Fibroblast of the aortic adventitia (primary cell): ENCODE results near the gene FAM3C. TPM values are rescaled to one million over a fixed set of nuclear protein-coding genes. Genes with fewer than 3 reads are reported as not detected.

Source experiments
- DNase-seq: peaks from one replicate; pipeline ENCODE4 v3.0.0-alpha.2; 2010; ENCODE audit warnings: low read depth
- H3K4me3 ChIP-seq: 2 replicates; pipeline ENCODE4 v1.5.1; 2011; ENCODE audit warnings: low read depth, mild to moderate bottlenecking, control low read depth, low read length, moderate library complexity
- total RNA-seq: library from RNA; depleted of rRNA; stranded (reverse); fragments of >200 nt; gene quantifications from 2 replicates; pipeline ENCODE4 v1.2.3, GENCODE V29; 2012; ENCODE audit warnings: low replicate concordance
- TF ChIP-seq, protein P1 (sequence below): IDR thresholded peaks from 2 replicates; pipeline ENCODE4 v1.5.1; 2011; ENCODE audit warnings: mild to moderate bottlenecking, low read length, control low read depth, inconsistent platforms; ENCODE audit not compliant: insufficient read depth

Gene FAM3C
- total RNA-seq, 1 donor, result 119 TPM

DNA sequence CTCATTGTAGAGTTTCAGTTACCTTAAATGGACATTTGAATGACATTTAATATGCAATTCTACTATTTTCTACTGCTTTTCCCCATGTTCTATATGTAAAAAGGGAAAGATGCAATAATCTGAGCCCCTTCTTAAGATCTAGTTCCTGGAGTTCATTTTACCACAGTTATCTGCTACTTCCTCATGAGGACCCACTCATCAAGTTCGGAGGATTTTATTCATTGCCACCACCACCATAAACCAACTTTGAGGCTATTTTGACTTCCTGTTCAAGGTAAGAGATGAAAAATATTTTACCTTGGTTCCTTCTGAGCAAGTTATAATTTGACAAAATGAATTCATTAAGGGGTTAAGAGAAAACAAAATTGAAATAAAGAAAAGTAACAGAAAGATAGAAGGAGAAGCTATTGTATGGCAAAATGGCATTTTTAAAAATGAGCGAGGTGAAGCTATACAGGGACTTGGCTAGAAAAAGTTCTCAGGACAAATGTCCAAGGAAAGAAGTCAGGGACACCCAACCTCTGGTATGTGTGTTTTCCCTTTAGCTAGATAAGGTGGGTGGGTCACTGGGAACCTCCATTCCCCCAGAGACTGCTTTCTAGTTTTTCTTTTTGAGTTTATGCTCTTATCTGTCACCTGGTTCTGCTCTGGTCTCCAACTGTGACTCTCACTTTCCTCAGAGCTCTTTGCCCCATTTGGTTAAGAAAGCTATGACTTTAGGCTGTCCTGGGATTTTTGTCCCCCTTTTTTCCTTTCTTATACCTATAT lies 14.9 kb upstream of the FAM3C start:
- H3K4me3 ChIP-seq, result no peak overlapping the region
- TF ChIP-seq, protein P1, sequence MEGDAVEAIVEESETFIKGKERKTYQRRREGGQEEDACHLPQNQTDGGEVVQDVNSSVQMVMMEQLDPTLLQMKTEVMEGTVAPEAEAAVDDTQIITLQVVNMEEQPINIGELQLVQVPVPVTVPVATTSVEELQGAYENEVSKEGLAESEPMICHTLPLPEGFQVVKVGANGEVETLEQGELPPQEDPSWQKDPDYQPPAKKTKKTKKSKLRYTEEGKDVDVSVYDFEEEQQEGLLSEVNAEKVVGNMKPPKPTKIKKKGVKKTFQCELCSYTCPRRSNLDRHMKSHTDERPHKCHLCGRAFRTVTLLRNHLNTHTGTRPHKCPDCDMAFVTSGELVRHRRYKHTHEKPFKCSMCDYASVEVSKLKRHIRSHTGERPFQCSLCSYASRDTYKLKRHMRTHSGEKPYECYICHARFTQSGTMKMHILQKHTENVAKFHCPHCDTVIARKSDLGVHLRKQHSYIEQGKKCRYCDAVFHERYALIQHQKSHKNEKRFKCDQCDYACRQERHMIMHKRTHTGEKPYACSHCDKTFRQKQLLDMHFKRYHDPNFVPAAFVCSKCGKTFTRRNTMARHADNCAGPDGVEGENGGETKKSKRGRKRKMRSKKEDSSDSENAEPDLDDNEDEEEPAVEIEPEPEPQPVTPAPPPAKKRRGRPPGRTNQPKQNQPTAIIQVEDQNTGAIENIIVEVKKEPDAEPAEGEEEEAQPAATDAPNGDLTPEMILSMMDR, result no peak
- DNase-seq, result no peak

DNA sequence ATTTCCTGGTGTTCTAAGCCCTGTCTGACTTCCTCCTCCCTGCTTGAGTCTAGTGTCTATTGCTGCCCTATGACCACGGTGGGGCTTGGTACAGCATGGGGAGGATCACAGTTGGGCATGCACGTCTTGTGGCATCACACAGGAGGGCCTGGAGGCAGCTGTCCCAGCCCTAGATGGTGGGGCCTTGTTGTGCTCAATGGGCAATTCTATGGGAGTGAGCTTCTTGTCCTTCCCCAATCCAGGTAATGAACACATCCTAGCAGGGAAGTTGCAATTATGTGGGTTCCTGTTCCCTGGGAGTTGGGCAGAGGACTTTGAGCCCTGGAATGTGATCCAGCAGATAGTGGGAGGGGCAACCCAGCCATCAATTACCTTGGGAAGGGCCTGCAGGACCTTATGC lies 10.8 kb upstream of the FAM3C start:
- H3K4me3 ChIP-seq, result no peak overlapping the region
- TF ChIP-seq, protein P1, result no peak
- DNase-seq, result no peak

DNA sequence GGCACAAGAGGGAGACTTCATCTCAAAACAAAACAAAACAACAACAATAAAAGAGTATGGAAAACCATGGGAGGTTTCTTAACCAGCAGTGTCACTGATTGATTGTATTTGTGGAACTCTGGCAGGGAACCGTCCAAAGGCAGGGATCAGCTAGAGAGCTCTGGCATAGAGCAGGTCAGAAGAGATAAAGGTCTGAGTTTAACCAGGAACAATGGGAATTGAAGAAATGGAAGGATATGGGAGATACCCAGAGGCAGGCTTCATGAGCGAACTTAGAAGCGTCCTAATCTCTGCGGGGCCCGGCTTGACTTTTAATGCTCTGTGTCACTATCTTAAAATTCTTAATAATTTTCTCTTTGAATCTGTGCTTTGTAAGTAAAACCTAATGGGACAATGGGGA lies 10.4 kb upstream of the FAM3C start:
- TF ChIP-seq, protein P1, result no peak
- H3K4me3 ChIP-seq, result no peak overlapping the region
- no peak for DNase-seq

- DNase-seq, result no peak
- TF ChIP-seq, protein P1, result no peak
Measured at GRCh38 chr7:121404348-121404747, 8.2 kb upstream of the FAM3C start.

GRCh38 chr7:121402701-121403100 lies 6.6 kb upstream of the FAM3C start:
- TF ChIP-seq, protein P1, result no peak
- H3K4me3 ChIP-seq, result no peak overlapping the region
- no peak for DNase-seq

More at GRCh38 chr7:121404348-121404747, 8.2 kb upstream of the FAM3C start:
- no peak overlapping the region for H3K4me3 ChIP-seq

DNA sequence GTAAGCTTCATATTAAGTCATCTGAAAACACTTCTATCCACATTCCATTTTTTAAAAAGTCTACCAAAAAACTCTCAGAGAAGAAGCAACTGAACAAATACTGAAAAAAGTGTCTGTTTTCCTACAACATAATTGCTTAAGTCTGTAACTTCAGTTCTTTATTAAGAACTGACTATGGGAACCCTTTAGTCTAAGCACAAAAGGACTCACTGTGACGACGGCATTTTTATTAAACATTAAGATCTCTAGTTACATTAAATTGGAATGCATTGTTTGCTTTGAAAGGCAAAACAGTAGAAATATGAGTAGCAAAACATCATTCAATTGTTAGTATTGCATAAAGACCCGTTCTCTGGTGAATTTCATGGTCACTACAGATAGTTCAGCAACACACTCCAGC lies 5.8 kb upstream of the FAM3C start:
- no peak overlapping the region for H3K4me3 ChIP-seq
- DNase-seq, result peak; percentile 15
- TF ChIP-seq, protein P1, result no peak

- DNase-seq, result no peak
- TF ChIP-seq, protein P1, result no peak
- H3K4me3 ChIP-seq, result no peak overlapping the region
Measured at GRCh38 chr7:121398246-121398645, 2.1 kb upstream of the FAM3C start.
